Measurements from ENCODE around the gene EMP2. TPM values are rescaled to one million over a fixed set of nuclear protein-coding genes. Genes with fewer than 3 reads are reported as not detected.

EMP2 gene
- total and polyA plus RNA-seq, 2 donors (not counting 1 experiment from before 2014, with no cell fraction given), result 22.5 to 36.8 TPM

GRCh38 chr16:10485698-10486382, 94.6 kb downstream of the EMP2 start:
- H3K4me3 ChIP-seq (replicated peaks in 1 of 4; ENCODE audit: control extremely low read depth in 1 of 4, insufficient read depth in 1 of 4, low read depth in 3 of 4, low read length in 4 of 4), result no peak overlapping the region
- no peak overlapping the region for H2AFZ ChIP-seq (ENCODE audit: low read length)
- H3K27ac ChIP-seq (ENCODE audit: insufficient read depth, low read length), result no peak overlapping the region
- no peak overlapping the region for H3K9ac ChIP-seq (ENCODE audit: insufficient read depth, low read length)
- H3K4me1 ChIP-seq (ENCODE audit: control insufficient read depth, extremely low read depth, insufficient read depth, low read length), result no peaks in the 10 kb centered on the region
- DNase-seq (ENCODE audit: low read depth in 2 of 2), result no peak
- H4K20me1 ChIP-seq (ENCODE audit: control insufficient read depth, extremely low read depth, insufficient read depth, low read length), result no peaks in the 10 kb centered on the region
- no peaks in the 10 kb centered on the region for H3K9me3 ChIP-seq (ENCODE audit: control insufficient read depth, insufficient read depth, low read depth, low read length)
- no peaks in the 10 kb centered on the region for H3K79me2 ChIP-seq (ENCODE audit: control insufficient read depth, insufficient read depth, low read length)
- no peak overlapping the region for H3K4me2 ChIP-seq (ENCODE audit: extremely low read depth, insufficient read depth, low read length)
- no peaks in the 10 kb centered on the region for H3K36me3 ChIP-seq (ENCODE audit: control insufficient read depth, insufficient read depth, low read length)
- TF ChIP-seq EZH2 (IDR thresholded peaks at IDR 0.05; ENCODE audit: low read length, missing control alignments), result no peak
- TF ChIP-seq, protein P1, sequence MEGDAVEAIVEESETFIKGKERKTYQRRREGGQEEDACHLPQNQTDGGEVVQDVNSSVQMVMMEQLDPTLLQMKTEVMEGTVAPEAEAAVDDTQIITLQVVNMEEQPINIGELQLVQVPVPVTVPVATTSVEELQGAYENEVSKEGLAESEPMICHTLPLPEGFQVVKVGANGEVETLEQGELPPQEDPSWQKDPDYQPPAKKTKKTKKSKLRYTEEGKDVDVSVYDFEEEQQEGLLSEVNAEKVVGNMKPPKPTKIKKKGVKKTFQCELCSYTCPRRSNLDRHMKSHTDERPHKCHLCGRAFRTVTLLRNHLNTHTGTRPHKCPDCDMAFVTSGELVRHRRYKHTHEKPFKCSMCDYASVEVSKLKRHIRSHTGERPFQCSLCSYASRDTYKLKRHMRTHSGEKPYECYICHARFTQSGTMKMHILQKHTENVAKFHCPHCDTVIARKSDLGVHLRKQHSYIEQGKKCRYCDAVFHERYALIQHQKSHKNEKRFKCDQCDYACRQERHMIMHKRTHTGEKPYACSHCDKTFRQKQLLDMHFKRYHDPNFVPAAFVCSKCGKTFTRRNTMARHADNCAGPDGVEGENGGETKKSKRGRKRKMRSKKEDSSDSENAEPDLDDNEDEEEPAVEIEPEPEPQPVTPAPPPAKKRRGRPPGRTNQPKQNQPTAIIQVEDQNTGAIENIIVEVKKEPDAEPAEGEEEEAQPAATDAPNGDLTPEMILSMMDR (conservative IDR thresholded peaks at IDR 0.05 in 1 of 2, IDR thresholded peaks at IDR 0.05 in 1 of 2; ENCODE audit: low read depth in 1 of 2, low read length in 2 of 2), result no peak
- no peaks in the 10 kb centered on the region for H3K27me3 ChIP-seq (ENCODE audit: control insufficient read depth, insufficient read depth, low read length)

- H3K9me3 ChIP-seq (ENCODE audit: control insufficient read depth, insufficient read depth, low read depth, low read length), result no peaks in the 10 kb centered on the region
- no peaks in the 10 kb centered on the region for H3K79me2 ChIP-seq (ENCODE audit: control insufficient read depth, insufficient read depth, low read length)
- TF ChIP-seq EZH2 (IDR thresholded peaks at IDR 0.05; ENCODE audit: low read length, missing control alignments), result no peak
- TF ChIP-seq, protein P1 (conservative IDR thresholded peaks at IDR 0.05 in 1 of 2, IDR thresholded peaks at IDR 0.05 in 1 of 2; ENCODE audit: low read depth in 1 of 2, low read length in 2 of 2), result no peak
- no peaks in the 10 kb centered on the region for H3K36me3 ChIP-seq (ENCODE audit: control insufficient read depth, insufficient read depth, low read length)
- H3K9ac ChIP-seq (ENCODE audit: insufficient read depth, low read length), result no peak overlapping the region
- DNase-seq (ENCODE audit: low read depth in 2 of 2), result no peak
- H3K27ac ChIP-seq (ENCODE audit: insufficient read depth, low read length), result no peak overlapping the region
- H2AFZ ChIP-seq (ENCODE audit: low read length), result no peak overlapping the region
- no peaks in the 10 kb centered on the region for H3K27me3 ChIP-seq (ENCODE audit: control insufficient read depth, insufficient read depth, low read length)
- H3K4me2 ChIP-seq (ENCODE audit: extremely low read depth, insufficient read depth, low read length), result no peak overlapping the region
- H3K4me3 ChIP-seq (replicated peaks in 1 of 4; ENCODE audit: control extremely low read depth in 1 of 4, insufficient read depth in 1 of 4, low read depth in 3 of 4, low read length in 4 of 4), result no peak overlapping the region
- H3K4me1 ChIP-seq (ENCODE audit: control insufficient read depth, extremely low read depth, insufficient read depth, low read length), result no peaks in the 10 kb centered on the region
- H4K20me1 ChIP-seq (ENCODE audit: control insufficient read depth, extremely low read depth, insufficient read depth, low read length), result no peaks in the 10 kb centered on the region
These were observed 95.2 kb downstream of the EMP2 start for GRCh38 chr16:10485159-10485558.

- Histone ChIP-seq H4K20me1 (ENCODE audit: control insufficient read depth, extremely low read depth, insufficient read depth, low read length) (no peaks in the 10 kb centered on the region), H3K36me3 (ENCODE audit: control insufficient read depth, insufficient read depth, low read length) (no peaks in the 10 kb centered on the region), H3K79me2 (ENCODE audit: control insufficient read depth, insufficient read depth, low read length) (no peaks in the 10 kb centered on the region), H3K27me3 (ENCODE audit: control insufficient read depth, insufficient read depth, low read length) (no peaks in the 10 kb centered on the region), H3K9me3 (ENCODE audit: control insufficient read depth, insufficient read depth, low read depth, low read length) (no peaks in the 10 kb centered on the region), H3K4me1 (ENCODE audit: control insufficient read depth, extremely low read depth, insufficient read depth, low read length) (no peaks in the 10 kb centered on the region), H2AFZ (ENCODE audit: low read length) (no peak overlapping the region), H3K4me2 (ENCODE audit: extremely low read depth, insufficient read depth, low read length) (no peak overlapping the region), H3K4me3 (replicated peaks in 1 of 4; ENCODE audit: control extremely low read depth in 1 of 4, insufficient read depth in 1 of 4, low read depth in 3 of 4, low read length in 4 of 4) (no peak overlapping the region), H3K9ac (ENCODE audit: insufficient read depth, low read length) (no peak overlapping the region), H3K27ac (ENCODE audit: insufficient read depth, low read length) (no peak overlapping the region)
- no peak for TF ChIP-seq EZH2 (IDR thresholded peaks at IDR 0.05; ENCODE audit: low read length, missing control alignments)
- TF ChIP-seq, protein P1 (conservative IDR thresholded peaks at IDR 0.05 in 1 of 2, IDR thresholded peaks at IDR 0.05 in 1 of 2; ENCODE audit: low read depth in 1 of 2, low read length in 2 of 2), result no peak
- DNase-seq (ENCODE audit: low read depth in 2 of 2), result no peak
These were observed 100.2 kb downstream of the EMP2 start for GRCh38 chr16:10480151-10480550.

Other genes starting within 250 kb of the EMP2 start
- gene ATF7IP2, start 194.5 kb downstream of the EMP2 start, total RNA-seq, result 1.2 and 2.6 TPM in 2 replicates
- 0.89 and 3.6 TPM in 2 replicates for gene ATF7IP2, start 194.5 kb downstream of the EMP2 start, polyA plus RNA-seq
- 0.26 TPM in 1 of 2 replicates, not detected in the other for gene TEKT5, start 114.3 kb upstream of the EMP2 start, total RNA-seq
- gene TEKT5, start 114.3 kb upstream of the EMP2 start, polyA plus RNA-seq, result 0.06 TPM in 1 of 2 replicates, not detected in the other
- gene NUBP1, start 163.2 kb upstream of the EMP2 start, total RNA-seq, result 16.7 and 17.7 TPM in 2 replicates
- gene NUBP1, start 163.2 kb upstream of the EMP2 start, polyA plus RNA-seq, result 29.7 and 37.3 TPM in 2 replicates
- under 0.01 and 0.26 TPM in 2 replicates for gene TVP23A, start 238.2 kb upstream of the EMP2 start, total RNA-seq
- gene TVP23A, start 238.2 kb upstream of the EMP2 start, polyA plus RNA-seq, result not detected in 2 replicates

Data from fibroblast of lung (primary cell).